Measurements from ENCODE around the gene ULK1. TPM values are rescaled to one million over a fixed set of nuclear protein-coding genes. Genes with fewer than 3 reads are reported as not detected.

Gene ULK1
- total and polyA plus RNA-seq, 2 experiments from 2014 or later: 8.4 to 33.8 TPM

- TF ChIP-seq ZNF462 (CRISPR knock-in tag; IDR thresholded peaks at IDR 0.05): no peak
- TF ChIP-seq, protein P1, sequence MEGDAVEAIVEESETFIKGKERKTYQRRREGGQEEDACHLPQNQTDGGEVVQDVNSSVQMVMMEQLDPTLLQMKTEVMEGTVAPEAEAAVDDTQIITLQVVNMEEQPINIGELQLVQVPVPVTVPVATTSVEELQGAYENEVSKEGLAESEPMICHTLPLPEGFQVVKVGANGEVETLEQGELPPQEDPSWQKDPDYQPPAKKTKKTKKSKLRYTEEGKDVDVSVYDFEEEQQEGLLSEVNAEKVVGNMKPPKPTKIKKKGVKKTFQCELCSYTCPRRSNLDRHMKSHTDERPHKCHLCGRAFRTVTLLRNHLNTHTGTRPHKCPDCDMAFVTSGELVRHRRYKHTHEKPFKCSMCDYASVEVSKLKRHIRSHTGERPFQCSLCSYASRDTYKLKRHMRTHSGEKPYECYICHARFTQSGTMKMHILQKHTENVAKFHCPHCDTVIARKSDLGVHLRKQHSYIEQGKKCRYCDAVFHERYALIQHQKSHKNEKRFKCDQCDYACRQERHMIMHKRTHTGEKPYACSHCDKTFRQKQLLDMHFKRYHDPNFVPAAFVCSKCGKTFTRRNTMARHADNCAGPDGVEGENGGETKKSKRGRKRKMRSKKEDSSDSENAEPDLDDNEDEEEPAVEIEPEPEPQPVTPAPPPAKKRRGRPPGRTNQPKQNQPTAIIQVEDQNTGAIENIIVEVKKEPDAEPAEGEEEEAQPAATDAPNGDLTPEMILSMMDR (conservative IDR thresholded peaks at IDR 0.05; ENCODE audit: low read depth in 2 of 2): no peak
- no peak for TF ChIP-seq ZNF331 (CRISPR knock-in tag; IDR thresholded peaks at IDR 0.05; ENCODE audit: low read depth)
- TF ChIP-seq STAT1 (IDR thresholded peaks at IDR 0.05; ENCODE audit: unreplicated experiment): no peak
- TF ChIP-seq EZH2phosphoT487 (IDR thresholded peaks at IDR 0.05; ENCODE audit: unreplicated experiment): no peak
These were observed 44.5 kb upstream of the ULK1 start (continued) for GRCh38 chr12:131849700-131850553.
